Spleen (tissue), 7 donors: ENCODE results near the gene MCHR2.

ENCODE experiments used
- POLR2A ChIP-seq, 3 donors: fragments of 450-650 bp; IDR thresholded peaks; one replicate each; pipeline ENCODE4 v1.5.1; 2017; ENCODE audit warnings: antibody characterized with exemption in 3 of 3, mild to moderate bottlenecking in 1 of 3
- TF ChIP-seq, protein P1 (sequence below), 11 experiments: fragments of 200-600 bp in 7 of 11; fragments of 450-650 bp in 4 of 11; sonication (generic) in 4 of 11; IDR thresholded peaks in 8 of 11; conservative IDR thresholded peaks in 3 of 11; 1 replicate in 7 of 11; 2 replicates in 4 of 11; pipeline versions ENCODE4 v1.4.0 to v1.8.0; 2016 to 2021; ENCODE audit warnings: antibody characterized with exemption in 11 of 11, inconsistent platforms in 4 of 11, mild to moderate bottlenecking in 1 of 11
- donor health status: DM: no; HTN: no; CAD: no; lungs with moderate emphysema.
- donor health status: DM: no; HTN: no; CAD: no.
- donor health status: DM: no; HTN: no; CAD: no.

GRCh38 chr6:99951016-99951805 lies 42.8 kb downstream of the MCHR2 start:
- TF ChIP-seq, protein P1, sequence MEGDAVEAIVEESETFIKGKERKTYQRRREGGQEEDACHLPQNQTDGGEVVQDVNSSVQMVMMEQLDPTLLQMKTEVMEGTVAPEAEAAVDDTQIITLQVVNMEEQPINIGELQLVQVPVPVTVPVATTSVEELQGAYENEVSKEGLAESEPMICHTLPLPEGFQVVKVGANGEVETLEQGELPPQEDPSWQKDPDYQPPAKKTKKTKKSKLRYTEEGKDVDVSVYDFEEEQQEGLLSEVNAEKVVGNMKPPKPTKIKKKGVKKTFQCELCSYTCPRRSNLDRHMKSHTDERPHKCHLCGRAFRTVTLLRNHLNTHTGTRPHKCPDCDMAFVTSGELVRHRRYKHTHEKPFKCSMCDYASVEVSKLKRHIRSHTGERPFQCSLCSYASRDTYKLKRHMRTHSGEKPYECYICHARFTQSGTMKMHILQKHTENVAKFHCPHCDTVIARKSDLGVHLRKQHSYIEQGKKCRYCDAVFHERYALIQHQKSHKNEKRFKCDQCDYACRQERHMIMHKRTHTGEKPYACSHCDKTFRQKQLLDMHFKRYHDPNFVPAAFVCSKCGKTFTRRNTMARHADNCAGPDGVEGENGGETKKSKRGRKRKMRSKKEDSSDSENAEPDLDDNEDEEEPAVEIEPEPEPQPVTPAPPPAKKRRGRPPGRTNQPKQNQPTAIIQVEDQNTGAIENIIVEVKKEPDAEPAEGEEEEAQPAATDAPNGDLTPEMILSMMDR (IDR thresholded peaks at IDR 0.05 in 8 of 11, conservative IDR thresholded peaks at IDR 0.05 in 3 of 11), result no peak
- TF ChIP-seq POLR2A (IDR thresholded peaks at IDR 0.05), result no peak
